ENCODE measurements around the gene RECK.
A peak's percentile ranks its signal among the peaks of the same experiment; 100 is the strongest.

Gene RECK

DNA sequence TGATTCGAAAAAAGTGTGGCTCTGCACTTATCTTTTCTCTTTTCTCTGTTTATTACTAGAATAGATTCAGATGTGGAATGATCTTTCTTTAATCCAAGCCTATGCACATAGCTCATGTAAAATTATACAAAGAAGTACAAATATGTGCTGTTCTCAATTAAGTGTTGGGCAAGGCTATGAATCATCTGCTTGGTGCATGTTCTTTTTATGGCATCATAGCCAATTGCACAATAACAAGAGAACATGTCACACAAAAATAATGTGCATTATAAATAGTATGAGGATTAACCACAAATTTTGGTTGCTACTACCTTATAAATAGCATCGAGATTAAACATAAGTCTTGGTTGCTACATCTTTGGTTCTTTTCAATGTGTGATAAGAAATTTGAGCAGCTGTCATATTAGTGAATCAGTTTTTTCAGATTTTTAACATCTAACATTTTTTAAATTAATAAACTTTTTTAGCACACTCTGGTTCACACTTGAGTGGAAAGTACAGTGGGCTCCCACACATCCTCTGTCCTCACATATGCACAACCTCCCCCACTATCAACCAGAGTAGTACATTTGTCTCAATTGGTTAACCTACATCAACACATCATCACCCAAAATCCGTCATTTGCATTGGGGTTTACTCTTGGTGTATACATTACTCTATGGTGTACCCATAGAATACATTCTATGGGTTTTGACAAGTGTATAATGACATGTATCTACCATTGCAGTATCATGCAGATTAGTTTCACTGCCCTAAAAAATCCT is 6.8 kb upstream of the RECK start:
- DNase-seq: no peak

DNA sequence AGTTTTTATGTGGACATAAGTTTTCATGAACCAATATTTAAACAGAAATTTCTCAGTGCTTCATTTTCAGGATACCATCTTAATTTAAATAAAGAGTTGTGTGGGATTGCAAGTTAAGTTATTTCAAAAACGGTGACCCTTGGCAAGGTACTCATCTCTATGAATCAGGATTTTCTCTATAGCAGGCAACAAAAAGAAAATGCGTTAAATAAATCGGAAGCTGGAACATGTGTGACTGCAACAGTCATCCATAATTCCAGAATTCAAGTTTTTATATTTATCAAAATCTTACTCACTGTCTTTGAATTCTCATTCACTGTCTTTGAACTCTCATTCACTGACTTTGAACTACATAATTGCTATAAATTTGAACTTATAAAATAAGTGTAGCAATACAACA is 5.8 kb upstream of the RECK start:
- no peak for DNase-seq

DNA sequence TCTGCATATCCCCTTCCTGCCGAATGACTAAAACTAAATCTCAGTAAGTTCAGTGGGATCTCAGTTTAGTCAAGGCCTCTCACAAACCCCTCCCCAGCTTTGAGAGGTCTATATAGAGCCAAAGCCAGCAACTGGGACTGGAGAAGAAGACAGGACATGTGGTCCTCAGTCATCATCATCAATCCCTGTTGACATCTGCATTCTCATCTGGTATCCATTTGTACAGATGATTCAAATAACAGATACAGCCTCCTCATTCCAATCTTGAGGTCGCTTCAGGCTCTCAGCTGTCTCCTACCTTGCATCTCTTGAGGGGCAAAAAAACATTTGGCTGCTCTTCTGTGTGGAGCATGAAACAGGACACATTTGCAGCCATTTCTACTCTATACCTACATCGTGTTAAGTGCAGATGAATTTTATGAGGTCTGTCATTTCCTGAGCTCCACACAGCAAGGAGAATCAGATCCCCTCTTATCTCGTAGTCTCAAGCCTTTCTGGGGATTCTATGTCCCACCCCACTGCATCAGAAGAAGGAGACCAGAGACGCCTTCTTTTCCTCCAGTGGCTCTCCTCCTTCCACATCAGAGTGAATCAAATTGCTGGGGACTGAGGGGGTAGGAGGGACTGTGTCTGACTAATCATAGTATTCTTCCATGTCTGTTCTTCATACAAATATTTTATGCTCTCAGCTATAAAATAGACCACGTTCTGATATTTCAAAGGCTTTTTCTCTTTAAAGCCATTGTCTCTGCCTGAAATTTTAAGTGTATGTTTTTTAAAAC is 4.7 kb upstream of the RECK start:
- DNase-seq: no peak

GRCh38 chr9:36033788-36034187 is 2.9 kb upstream of the RECK start:
- no peak for DNase-seq

- no peak for DNase-seq
Observed at GRCh38 chr9:36034234-36034633, 2.5 kb upstream of the RECK start.

DNA sequence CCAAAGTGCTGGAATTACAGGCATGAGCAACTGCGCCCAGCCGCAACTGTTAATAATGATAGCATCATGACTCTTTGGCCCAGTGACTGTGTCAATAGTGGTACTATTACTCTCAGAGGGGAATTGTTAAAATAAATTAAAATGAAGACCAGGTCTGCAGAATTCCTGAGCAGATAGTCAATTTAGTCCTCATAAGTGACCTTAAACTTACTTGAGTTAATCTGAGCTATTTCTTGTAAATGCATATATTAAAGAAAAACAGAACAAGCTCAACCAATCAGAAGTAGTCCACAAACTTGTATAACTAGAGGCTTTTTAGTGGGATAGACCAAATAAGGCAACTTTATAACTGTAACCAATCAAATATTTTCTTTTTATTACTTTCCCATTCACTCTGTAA is 1.7 kb upstream of the RECK start:
- no peak for DNase-seq

GRCh38 chr9:36036253-36036779 is 397 bp upstream of the RECK start:
- DNase-seq: no peak

GRCh38 chr9:36037549-36038122 is 923 bp downstream of the RECK start:
- DNase-seq: no peak

- no peak for DNase-seq
Observed at GRCh38 chr9:36039121-36039520, 2.4 kb downstream of the RECK start.

DNA sequence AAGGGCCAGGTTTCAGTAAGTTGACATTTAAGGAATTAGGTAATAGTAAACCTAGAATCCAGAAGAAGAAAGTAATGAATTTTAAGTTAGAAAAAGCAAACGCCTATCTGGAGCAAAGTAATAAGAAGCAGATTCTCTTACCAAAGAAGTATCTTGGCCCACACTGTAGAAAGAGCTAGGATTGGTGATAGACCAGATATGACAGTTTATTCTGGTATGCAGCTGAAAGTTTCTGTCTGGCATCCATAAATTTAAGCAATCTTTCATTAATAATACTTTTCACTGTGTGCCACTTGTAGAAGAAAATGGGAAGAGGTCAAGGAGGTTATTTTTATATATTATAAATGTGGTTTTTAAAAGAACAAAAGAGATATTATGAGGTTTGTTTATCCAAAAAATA is 3.0 kb downstream of the RECK start:
- DNase-seq: no peak

GRCh38 chr9:36040271-36040925 is 3.7 kb downstream of the RECK start:
- no peak for DNase-seq

DNA sequence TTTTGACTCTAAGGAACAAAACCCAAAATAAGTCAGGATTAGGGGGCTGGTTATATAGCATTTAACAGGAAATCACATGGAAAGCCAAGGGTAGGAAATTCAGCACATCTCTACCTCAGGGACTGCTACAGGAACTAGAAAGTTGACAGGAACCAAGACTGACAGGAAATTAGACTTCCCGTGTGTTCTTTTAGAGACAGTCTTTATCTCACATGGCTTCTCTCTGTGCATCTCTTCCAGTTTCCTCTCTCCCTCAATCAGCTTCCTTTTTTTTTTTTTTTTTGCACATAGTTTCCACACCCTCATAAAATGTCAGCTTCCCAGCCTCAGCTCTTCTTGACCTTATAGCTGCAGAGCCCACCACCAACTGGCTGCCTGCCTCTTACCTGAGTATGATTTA is 4.8 kb downstream of the RECK start:
- DNase-seq: peak; percentile 14

DNA sequence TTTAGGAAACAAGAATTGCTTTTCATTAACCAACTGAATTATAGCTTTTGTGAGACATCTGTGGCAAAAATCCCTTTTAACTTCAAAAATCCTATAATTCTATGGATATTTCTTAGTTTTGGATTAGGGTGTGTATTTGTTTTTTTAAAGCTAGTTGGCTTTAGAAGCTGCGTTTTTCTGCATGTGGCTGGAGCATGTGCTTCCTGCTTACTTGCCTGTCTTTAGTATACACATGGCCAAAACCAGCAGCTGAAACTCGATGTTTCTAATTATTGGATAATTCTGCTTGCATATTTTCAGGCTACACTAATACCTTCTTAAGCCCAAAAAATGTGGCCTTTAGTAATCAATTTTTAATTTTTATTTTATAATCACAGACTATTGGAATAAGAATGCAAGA is 8.9 kb downstream of the RECK start:
- DNase-seq: no peak

GRCh38 chr9:36046923-36047322 is 10.2 kb downstream of the RECK start:
- DNase-seq: no peak

DNA sequence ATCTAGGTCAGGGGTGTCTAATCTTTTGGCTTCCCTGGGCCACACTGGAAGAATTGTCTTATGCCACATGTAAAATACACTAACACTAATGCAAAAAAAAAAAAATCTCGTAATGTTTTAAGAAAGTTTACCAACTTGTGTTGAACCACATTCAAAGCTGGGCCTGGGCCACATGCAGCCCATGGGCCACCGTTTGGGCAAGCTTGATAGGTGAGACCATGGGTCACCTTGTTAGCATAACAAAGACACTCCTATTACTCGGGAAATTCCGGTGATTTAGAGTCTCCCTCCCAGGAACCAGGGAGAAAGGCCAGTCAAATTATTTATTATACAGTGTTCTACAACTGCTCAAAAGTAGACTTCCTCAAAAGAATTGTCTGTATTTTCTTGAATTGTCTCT is 12.7 kb downstream of the RECK start:
- no peak for DNase-seq

DNA sequence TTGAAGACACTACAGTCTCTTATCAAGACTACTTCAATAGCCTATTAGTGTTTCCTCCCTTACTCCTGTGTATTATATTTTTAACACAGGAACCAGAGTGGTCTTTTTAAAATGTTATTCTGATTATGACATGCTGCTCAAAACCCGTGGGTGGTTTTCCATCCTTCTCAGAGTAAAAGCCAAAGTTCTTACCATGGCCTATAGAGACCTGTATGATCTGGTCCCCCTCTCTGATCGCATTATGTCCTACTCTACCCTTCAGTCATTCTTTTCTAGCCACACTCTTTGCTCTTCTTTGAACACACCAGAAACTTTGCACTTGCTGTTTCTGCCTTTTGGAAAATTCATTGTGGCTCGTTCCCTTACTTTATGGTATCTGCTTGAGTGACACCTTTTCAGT is 13.8 kb downstream of the RECK start:
- DNase-seq: no peak

DNA sequence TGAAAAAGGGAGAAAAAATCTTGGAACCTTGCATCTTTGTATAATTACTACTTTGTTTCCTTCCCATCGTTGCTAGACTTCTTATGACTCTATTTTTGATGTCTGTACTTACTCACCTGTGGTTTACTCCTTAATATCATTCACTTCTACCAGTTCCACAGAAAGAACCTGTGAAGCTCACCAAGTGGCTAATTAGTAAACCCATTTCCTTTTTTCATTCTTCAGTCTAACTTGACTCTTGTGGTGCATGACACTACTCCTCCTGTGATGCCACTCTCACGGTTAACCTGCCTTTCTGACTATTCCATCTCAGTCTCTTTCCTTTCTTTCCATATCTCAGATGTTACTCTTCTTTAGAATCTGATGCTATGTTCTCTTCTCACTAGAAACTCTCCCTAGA is 14.6 kb downstream of the RECK start:
- DNase-seq: no peak

DNA sequence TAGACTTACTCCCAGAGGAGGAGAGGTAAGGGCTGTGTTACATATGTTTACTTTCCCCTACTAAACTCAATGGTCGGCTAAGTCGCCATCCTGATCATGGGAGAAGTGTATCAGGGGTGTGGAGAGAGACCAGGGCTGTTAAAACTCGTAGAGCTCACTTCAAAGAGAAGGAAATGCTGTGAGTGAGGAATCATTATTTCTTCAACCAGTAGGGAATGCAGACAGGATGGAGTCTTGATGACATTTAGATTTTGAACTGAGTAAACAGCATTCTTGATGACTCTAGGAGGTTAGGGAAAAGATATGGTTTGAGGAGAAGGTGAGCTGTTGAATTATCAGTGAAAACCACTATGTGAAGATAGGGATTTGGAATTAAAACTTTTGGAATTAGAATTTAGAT is 17.3 kb downstream of the RECK start:
- DNase-seq: no peak

- DNase-seq: no peak
Observed at GRCh38 chr9:36056896-36057295, 20.2 kb downstream of the RECK start.

GRCh38 chr9:36063804-36064447 is 27.2 kb downstream of the RECK start:
- no peak for DNase-seq

DNA sequence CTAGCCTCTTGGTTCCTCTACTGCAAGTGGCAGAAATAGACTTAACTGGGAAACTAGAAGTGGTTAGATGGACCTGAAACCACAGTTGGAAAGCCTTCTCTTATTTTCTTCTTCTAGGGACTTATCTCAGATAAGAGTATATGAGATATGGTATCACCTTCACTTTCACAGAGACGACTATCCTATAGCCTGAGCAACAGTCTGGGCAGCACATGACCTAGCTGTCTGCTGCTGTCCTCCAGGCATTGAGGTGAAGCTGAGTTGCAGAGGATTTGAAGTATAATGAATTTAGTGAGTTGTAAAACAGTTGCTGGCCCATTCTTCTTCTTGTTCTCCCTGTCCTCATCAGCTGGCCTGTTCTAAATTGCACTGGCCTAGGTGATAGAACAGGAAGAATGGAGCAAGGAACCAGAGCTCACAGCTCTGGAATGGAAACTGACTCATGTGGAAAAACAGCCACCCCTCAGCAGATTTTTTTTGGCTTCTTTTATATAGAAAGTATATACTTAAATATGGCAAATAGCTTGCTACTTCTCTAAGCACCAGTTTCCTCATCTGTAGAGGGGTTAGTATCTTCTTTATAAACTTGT is 27.8 kb downstream of the RECK start:
- DNase-seq: no peak

GRCh38 chr9:36074055-36074454 is 37.3 kb downstream of the RECK start:
- no peak for DNase-seq
